Ectodermal cell (in vitro differentiated cells): ENCODE measurements around the gene GGTA1. TPM values are rescaled to one million over a fixed set of nuclear protein-coding genes. Genes with fewer than 3 reads are reported as not detected.

Source experiments
- H3K27ac ChIP-seq: 2 replicates; pipeline ENCODE4 v1.7.0; 2013; ENCODE audit warnings: mild to moderate bottlenecking, low read depth, low read length; ENCODE audit not compliant: insufficient read depth, poor library complexity, severe bottlenecking
- H3K27me3 ChIP-seq: 2 replicates; pipeline ENCODE4 v1.7.0; 2013; ENCODE audit warnings: mild to moderate bottlenecking, low read length; ENCODE audit not compliant: insufficient read depth, control insufficient read depth, poor library complexity, severe bottlenecking
- H3K36me3 ChIP-seq: one replicate; pipeline ENCODE4 v1.7.0; 2013; ENCODE audit warnings: low read length; ENCODE audit not compliant: control insufficient read depth, insufficient read depth
- H3K4me1 ChIP-seq: one replicate; pipeline ENCODE4 v1.7.0; 2013; ENCODE audit warnings: low read length; ENCODE audit not compliant: control insufficient read depth, insufficient read depth
- H3K4me3 ChIP-seq: 2 replicates; pipeline ENCODE4 v1.7.0; 2013; ENCODE audit warnings: low read depth, low read length, control low read depth; ENCODE audit not compliant: insufficient read depth
- H3K9me3 ChIP-seq: 2 replicates; pipeline ENCODE4 v1.7.0; 2013; ENCODE audit warnings: mild to moderate bottlenecking, low read length, moderate library complexity; ENCODE audit not compliant: control insufficient read depth
- WGBS, 2 experiments: methylation state at CpG; one replicate each; pipeline ENCODE4 v1.1.7; 2013; ENCODE audit warnings: missing lambda C conversion rate in 2 of 2; 5-methylcytosine and 5-hydroxymethylcytosine counted together
- polyA plus RNA-seq, 4 experiments: library from polyadenylated mRNA; stranded (reverse); fragments of 50-300 nt; gene quantifications; one replicate each; pipeline ENCODE4 v1.2.3, GENCODE V29; 2013

The GGTA1 gene
- polyA plus RNA-seq (2013, experiment 1 of 4), result not detected
- 0.16 TPM for polyA plus RNA-seq (2013, experiment 2 of 4)
- 0.16 TPM for polyA plus RNA-seq (2013, experiment 3 of 4)
- polyA plus RNA-seq (2013, experiment 4 of 4), result not detected

DNA sequence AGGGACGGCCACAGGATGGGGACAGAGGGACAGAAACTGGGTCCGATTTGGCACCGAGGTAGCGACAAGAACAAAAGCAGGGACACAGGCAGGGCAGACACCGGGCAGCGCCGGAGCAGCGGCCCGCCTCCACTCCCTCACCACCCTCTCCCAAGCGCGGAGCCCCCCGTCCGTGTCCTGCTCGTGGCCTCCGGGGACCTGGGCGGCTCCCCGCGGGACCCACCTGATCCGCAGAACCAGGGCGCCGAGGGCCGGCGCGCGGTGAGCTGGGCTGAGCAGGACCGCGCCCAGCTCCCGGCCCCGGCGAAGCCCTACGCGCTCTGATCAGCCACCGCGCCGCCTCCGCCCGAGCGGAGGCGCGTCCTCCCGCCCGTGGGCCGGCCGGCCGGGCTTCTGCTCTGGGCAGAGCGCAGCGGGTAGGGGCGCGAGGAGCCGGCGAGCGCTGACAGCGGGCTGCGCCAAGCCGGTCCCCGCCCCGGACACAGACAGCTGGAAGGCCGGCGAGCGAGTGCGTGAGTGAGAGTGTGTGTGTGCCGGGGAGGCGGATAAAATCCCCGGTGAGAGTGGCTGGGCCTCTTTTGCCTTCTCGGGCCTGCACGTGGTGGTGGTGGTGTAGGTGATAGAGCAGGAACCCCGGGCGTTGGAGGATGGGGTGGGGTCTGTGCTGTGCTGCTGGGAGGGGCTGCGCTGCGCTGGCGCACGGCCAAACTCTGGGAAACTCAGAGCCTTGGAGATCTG is at the start of gene GGTA1:
Gene GGTA1 (minus strand): TSS at position 418 of the 738 bp plus-strand sequence. CDS start 31,922 bp downstream, outside the sequence.
- H3K36me3 ChIP-seq, result no peaks in the 10 kb centered on the region
- peak within 1 kb of the TSS; percentile 52 for H3K4me3 ChIP-seq
- WGBS, 2 experiments, result 0 to 1% methylated on average over 72 of the region's 72 CpGs
- peaks cover 13% of the 10 kb centered on the region for H3K4me1 ChIP-seq
- peaks cover 45% of the 10 kb centered on the region for H3K27me3 ChIP-seq
- no peak within 1 kb of the TSS for H3K27ac ChIP-seq
- peaks cover 2% of the 10 kb centered on the region for H3K9me3 ChIP-seq

DNA sequence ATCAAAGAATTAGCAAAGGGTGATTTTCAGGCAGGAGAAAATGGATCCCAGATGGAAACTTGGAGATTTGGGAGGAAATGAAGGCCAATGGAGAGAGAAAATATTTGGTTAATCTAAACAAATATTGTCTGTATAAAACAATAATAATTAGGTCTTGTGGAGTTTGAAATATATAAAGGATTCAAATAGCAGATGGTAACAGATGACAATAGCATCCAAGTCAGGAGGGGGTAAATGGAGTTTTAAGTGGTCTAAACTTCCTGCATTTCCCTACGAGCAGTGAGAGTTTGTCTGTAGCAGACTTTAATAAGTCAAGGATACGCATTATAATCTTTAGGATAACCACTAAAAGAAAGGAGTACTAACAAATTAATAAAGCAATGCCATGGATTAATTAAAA is 49.0 kb upstream of the GGTA1 start:
- WGBS, 2 experiments, result 88 to 94% methylated on average over 1 to 2 of the region's 2 CpGs
- no peaks in the 10 kb centered on the region for H3K9me3 ChIP-seq
- H3K36me3 ChIP-seq, result no peaks in the 10 kb centered on the region
- H3K27ac ChIP-seq, result no peak overlapping the region
- H3K4me1 ChIP-seq, result no peaks in the 10 kb centered on the region
- peaks cover 3% of the 10 kb centered on the region for H3K27me3 ChIP-seq
- no peak overlapping the region for H3K4me3 ChIP-seq

DNA sequence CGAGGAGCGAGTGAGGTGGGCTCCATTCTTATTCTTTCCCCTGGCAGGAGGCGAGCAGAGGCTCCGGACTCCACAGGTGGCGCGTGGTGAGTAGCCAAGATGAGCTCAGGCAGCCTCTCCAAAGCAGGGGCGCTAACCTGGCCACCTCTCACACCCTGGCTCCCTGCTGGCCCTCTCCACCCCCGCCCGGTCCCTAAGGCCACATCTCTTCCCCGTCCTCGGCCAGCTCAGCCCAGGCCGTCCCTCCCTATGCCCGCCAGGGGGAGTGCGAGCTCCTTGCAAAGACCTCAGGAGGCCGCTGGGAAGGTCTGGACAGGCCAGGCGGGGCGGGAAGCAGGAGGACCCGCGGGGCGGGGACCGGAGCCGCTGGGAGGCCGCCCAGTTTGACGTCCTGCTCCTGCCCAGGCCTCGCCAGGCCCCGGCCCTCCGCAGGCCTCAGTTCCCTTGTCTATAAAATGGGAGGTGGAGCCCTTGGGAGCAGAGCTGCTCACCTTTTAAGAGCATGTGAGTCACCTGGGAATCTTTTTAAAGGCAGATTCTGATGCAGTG is 46.3 kb upstream of the GGTA1 start:
- Histone ChIP-seq H3K4me3 (no peak overlapping the region), H3K27me3 (peaks cover 3% of the 10 kb centered on the region), H3K36me3 (no peaks in the 10 kb centered on the region), H3K27ac (no peak overlapping the region), H3K4me1 (no peaks in the 10 kb centered on the region), H3K9me3 (no peaks in the 10 kb centered on the region)
- 5 to 6% methylated on average over 27 of the region's 27 CpGs for WGBS, 2 experiments

DNA sequence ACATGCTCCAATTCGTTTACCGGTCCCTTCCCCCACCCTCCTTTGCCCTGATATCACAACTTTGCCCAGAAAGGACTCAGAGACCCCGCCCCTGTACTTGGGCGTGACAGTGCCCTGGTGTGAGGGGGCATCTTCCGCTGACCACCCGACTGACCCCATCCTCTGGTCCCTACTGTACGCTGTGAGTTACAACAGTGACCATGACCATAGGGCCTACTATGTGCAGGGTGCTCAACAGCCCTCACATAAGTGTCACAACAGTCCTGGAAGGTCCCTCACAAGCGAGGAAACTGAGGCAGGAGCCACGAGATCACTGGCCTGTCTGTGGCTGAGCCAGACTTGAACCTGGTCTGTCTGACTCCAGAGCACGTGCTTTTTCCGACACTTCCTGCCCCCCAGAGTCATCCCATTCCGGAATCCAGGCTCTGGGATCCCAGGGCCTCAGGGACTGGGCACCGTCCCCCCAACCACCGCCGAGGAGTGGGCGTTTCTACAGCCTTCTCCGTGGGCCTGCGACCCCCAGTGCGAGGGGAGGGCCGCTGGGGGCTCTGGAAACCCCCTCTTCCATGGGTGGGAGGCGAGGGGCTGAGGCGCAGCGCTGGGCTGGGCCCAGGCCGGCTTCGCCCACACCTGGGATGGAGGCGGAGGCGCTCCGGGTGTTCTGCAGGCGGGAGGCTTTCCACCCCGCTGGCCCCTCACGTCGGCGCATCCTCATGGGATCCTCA is 45.7 kb upstream of the GGTA1 start:
- WGBS, 2 experiments, result 69 to 70% methylated on average over 33 of the region's 33 CpGs
- H3K9me3 ChIP-seq, result no peaks in the 10 kb centered on the region
- H3K36me3 ChIP-seq, result no peaks in the 10 kb centered on the region
- no peak overlapping the region for H3K4me3 ChIP-seq
- H3K27me3 ChIP-seq, result peaks cover 3% of the 10 kb centered on the region
- no peaks in the 10 kb centered on the region for H3K4me1 ChIP-seq
- no peak overlapping the region for H3K27ac ChIP-seq

DNA sequence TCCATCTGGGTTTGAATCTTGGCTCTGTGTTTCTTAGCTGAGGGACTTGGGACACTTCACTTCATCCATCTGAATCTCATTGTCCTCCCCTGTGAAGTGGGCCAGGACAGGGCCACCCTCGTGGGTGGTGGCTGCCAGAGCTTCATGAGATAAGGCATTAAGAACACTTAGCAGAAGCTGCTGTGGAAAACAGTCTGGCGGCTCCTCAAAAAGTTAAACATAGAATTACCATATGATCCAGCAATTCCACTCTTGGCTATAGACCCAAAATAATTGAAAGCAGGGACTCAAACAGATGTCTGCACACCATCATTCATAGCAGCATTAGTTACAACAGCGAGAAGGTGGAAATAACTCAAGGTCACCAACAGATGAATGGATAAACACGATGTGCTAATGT is 42.4 kb upstream of the GGTA1 start:
- peaks cover 3% of the 10 kb centered on the region for H3K27me3 ChIP-seq
- no peaks in the 10 kb centered on the region for H3K9me3 ChIP-seq
- H3K27ac ChIP-seq, result no peak overlapping the region
- H3K4me1 ChIP-seq, result no peaks in the 10 kb centered on the region
- no peak overlapping the region for H3K4me3 ChIP-seq
- no peaks in the 10 kb centered on the region for H3K36me3 ChIP-seq
- WGBS, 2 experiments, result 93 to 95% methylated on average over 4 of the region's 4 CpGs

DNA sequence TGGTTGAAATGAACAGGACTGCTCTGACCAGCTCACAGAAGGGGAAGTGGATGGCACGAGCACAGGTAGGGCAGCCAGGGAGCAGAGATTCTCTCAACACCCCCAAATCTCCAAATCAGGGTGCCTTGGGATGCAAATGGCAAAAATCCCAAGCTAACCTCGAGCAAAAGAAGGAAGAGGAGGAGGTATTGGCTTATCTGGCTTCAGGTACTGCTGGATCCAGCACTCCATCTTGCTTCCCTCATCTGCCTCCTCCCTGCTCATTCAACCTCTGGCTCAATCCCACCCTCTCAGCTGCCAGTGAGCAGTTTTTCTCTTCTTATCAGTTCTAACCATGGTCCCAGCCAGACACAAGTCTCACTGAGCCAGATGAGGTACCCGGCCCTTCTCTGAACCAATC is 41.6 kb upstream of the GGTA1 start:
- no peaks in the 10 kb centered on the region for H3K36me3 ChIP-seq
- 85 to 87% methylated on average over 3 of the region's 3 CpGs for WGBS, 2 experiments
- H3K4me1 ChIP-seq, result no peaks in the 10 kb centered on the region
- H3K9me3 ChIP-seq, result no peaks in the 10 kb centered on the region
- no peak overlapping the region for H3K27ac ChIP-seq
- H3K27me3 ChIP-seq, result peaks cover 3% of the 10 kb centered on the region
- H3K4me3 ChIP-seq, result no peak overlapping the region

DNA sequence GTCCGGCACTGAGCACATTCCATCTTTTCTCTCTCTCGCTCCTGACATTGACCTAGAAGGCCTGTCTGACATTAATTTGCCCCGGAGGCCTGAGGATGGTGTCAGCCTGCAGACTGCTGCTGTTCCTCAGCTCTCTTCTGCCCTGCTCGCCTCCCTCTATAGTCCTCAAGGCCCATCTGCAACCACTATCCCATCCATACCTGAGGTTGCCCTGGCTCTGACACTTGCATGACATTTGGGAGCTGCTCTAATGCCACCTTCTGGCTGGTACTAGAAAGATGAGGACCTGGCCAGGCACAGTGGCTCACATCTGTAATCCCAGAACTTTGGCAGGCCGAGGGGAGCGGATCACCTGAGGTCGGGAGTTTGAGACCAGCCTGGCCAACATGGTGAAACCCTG is 38.6 kb upstream of the GGTA1 start:
- H3K27ac ChIP-seq, result no peak overlapping the region
- 86 to 87% methylated on average over 7 of the region's 7 CpGs for WGBS, 2 experiments
- no peaks in the 10 kb centered on the region for H3K9me3 ChIP-seq
- H3K4me3 ChIP-seq, result no peak overlapping the region
- H3K4me1 ChIP-seq, result no peaks in the 10 kb centered on the region
- H3K36me3 ChIP-seq, result no peaks in the 10 kb centered on the region
- no peaks in the 10 kb centered on the region for H3K27me3 ChIP-seq

DNA sequence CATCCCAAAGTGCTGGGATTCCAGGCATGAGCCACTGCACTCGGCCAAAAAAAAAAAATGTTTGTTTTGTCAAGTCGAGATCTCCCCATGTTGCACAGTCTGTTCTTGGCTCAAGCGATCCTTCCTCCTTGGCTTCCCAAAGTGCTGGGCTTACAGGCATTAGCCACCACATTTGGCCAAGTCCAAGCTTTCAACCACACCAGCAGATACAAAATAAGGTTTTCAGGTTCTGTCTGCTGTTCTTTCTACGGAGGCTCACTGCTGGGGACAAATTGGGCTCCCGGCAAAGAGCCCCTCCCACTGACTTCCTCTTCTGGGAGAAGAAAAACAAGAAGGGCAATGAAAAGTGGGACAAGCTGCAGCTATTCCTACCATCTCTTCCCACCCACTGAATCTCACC is 37.6 kb upstream of the GGTA1 start:
- no peaks in the 10 kb centered on the region for H3K27me3 ChIP-seq
- H3K4me1 ChIP-seq, result no peaks in the 10 kb centered on the region
- 83 to 85% methylated on average over 5 of the region's 5 CpGs for WGBS, 2 experiments
- H3K36me3 ChIP-seq, result no peaks in the 10 kb centered on the region
- H3K4me3 ChIP-seq, result no peak overlapping the region
- no peaks in the 10 kb centered on the region for H3K9me3 ChIP-seq
- no peak overlapping the region for H3K27ac ChIP-seq

DNA sequence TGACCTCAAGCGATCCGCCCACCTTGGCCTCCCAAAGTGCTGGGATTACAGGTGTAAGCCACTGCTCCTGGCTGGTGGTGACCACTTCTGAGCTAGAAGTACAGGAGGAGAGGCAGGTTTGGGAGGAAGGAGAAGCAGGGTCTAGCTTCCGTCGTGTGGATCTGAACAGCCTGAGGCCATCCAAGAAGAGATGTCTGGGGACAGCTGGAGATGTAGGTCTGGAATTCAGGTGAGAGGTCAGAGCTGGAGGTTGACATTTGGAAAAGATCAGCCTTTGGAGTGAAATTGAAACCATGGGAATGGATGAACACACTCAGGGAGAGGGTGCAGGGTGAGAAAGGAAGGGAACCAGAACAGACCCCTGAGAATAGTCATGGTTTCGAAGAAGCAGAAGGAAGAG is 33.2 kb upstream of the GGTA1 start:
- Histone ChIP-seq H3K4me3 (no peak overlapping the region), H3K9me3 (no peaks in the 10 kb centered on the region), H3K27ac (no peak overlapping the region), H3K36me3 (no peaks in the 10 kb centered on the region), H3K4me1 (no peaks in the 10 kb centered on the region), H3K27me3 (no peaks in the 10 kb centered on the region)
- WGBS, 2 experiments, result 91 to 92% methylated on average over 5 of the region's 5 CpGs
